HG02623 (cell line): ENCODE data around the gene KRT15.

ENCODE experiments used
- ATAC-seq: cut with Tn5 transposase; IDR thresholded peaks from one replicate; pipeline ENCODE4 v1.9.1; 2021; ENCODE audit warnings: moderate library complexity; ENCODE audit not compliant: unreplicated experiment

KRT15 gene

DNA sequence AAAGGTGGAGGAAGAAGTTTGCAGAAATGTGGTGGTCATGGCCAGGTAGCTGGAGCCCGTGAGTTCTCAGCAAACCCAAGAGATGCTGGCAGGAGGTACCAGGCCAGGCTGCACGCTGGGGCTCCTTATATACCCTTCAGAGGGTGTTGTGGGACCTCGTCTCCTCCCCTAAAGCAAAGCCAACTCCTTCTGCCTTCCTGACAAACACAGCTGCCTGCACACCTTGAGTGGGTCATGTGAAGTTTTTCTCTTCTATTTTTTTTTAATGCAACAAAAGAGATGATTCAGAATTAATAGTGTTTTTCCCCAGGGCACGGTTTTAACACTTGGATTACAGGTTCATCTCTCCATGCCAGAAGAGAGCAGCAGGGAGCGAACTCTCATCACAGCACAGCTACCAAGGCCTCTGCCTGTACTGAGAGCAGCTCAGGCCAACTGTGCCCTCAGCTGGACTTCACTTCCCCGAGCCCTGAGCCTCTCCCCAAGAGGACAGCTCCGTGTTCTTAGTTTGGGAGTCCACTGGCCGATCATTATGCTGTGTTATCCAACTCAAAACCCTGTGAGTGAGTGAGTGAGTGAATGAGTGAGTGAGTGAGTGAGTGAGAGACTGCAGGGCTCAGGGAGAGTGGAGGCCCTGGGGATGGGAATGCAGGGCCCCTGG lies at the start of gene KRT15:
TSS of gene KRT15 (minus strand) at position 102 of the 661 bp plus-strand sequence. CDS start at position 39, 63 bp downstream.
- no peak for ATAC-seq

DNA sequence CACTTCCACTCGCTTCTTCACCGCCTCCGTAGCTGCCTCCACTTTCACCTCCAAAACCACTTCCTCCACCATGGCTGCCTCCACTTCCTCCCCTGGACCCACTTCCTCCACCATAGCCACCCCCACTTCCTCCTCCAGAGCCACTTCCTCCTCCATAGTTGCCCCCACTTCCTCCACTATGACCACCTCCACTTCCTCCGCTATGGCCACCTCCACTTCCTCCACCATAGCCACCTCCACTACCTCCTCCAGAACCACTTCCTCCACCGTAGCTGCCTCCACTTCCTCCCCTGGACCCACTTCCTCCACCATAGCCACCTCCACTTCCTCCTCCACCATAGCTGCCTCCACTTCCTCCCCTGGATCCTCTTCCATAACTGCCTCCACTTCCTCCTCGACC lies 48.6 kb upstream of the KRT15 start:
- ATAC-seq, result no peak

DNA sequence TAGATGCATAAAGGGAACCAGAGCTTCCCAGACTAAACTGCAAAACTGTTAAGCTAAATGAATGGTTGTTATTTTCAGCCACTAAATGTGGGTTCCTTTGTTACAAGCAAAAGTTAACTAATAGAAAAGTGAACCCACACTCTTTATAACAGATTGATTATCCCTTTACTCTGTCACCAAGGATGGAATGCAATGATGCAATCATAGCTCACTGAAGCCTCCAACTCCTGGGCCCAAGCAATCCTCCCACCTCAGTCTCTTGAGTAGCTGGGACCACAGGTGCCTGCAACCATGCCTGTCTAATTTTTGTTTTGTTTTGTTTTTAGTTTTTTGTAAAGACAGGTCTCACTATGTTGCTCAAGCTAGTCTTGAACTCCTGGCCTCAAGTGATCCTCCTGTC lies 46.6 kb upstream of the KRT15 start:
- ATAC-seq, result no peak

DNA sequence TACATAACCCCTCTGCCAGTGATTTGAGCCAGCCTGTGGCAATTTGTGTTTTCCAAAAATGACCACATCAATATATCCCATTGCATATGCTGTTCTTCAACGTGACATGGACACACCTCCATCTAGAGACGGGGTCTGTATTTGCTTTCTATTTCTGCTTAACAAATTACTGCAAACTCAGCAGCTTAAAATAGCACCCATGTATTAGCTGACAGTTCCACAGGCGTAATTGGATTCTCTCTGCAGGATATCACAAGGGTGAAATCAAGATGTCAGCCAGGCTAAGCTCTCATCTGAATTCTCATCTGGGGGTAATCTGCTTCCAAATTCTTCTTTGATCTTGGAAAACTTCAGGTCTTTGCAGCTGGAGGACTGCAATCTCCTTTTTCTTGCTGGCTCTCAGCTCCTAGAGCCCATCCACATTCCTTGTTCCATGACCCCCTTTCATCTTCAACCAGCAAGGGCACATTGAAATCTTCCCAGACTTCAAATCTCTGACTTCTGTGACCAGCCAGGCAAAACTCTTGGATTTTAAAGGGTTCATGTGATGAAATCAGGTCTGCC lies 45.0 kb upstream of the KRT15 start:
- ATAC-seq, result no peak

DNA sequence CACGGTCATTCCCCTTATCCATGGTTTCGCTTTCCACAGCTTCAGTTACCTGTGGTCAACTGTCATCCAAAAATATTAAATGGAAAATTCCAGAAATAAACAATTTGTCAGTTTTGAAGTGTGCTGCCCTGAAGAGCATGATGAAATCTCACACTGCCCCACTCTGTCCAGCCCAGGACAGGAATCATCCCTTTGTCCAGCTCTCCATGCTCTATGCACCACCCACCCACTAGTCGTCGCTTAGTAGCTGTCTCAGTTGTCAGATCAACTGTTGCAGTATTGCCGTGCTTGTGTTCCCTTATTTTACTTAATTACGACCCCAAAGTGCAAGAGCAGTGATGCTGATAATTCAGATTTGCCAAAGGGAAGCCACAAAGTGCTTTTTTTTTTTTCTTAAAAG lies 42.9 kb upstream of the KRT15 start:
- no peak for ATAC-seq

DNA sequence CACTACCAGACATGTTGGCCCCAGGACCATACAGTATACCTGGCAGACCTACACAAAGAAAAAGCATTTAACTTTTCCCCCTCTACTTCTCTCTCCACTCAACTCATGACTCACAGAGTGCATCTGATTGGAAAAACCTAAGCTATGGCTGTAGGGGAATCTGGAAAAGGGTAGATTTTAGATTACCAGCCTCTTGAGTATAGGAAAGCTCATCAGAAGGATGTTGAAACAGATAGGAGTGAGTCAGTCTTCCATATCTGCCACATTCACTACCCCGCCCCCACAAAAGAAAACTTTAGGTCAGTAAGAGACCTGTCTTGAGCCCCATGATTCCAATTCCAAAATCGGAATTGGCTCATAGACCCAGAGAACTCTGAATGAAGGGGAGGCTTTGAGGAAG lies 40.9 kb upstream of the KRT15 start:
- ATAC-seq, result no peak

DNA sequence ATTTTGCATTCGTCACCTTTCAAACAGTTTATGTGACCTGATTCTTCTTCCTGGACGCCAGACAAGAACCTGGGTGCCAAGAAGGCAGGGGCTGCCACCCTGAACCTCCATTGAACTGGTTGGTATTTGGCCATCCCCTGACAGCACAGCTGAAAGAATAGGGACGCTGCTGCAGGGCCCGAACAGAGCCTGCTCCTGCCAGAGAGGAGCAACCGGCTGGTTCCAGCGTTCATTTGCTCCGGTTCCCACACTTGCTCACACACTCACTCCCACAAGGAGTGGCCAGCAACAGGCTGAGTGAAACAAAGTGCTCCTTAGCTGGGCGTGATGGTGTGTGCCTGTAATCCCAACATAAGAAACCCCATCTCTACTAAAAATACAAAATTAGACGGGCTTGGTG lies 38.2 kb upstream of the KRT15 start:
- ATAC-seq, result no peak

DNA sequence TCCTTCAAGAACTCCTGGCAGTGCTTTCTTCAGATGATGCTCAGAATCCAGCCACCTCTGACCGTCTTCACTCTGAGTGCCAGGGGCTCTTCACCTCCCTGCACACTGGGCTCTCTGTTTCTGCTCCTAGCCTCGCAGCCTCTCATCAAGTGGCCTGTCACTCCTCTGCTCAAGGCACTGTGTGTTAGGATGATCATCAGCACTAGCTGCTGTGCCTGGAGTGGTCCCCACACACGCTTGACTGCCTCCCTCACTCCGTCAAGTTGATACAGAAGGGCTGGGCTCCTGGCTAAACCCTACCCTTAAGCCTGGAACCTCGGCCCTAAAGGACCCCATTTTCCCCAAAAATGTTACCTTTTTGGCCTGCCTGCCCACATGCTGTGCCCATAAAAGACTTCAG lies 37.6 kb upstream of the KRT15 start:
- no peak for ATAC-seq

DNA sequence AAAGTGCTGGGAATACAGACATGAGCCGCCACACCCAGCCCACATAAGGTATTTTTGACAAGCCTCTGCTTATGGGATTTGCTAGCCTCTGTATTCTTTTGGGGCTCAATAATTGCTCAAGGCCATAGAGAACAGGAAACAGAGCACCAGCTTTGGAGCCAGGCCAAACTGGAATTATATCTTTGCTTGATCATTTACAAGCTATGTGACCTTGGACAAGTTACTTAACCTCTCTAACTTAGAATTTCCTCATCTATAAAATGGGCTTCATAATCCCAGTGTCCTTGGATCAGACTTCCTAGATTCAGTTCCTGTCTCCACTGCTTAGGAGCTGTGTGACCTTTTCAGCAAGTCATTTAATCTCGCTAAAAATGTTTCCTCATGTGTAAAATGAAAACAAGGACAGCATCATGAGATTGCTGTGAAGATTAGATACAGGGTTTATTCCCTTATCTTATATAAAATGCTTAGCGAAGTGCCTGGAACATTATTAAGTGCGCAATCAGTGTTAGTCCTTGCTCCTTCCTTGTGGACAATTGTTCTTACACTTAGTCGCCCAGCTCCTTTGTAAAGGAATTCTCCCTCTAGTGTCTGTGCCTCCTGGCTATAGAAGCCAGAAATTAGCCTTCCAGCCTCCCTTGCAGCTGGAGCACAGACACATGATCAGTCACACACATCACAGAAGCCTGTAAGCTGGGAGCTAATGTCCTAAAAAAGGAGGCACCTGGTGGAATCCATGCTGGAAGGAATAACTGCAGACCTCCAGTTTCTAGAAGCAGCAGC lies 36.6 kb upstream of the KRT15 start:
- no peak for ATAC-seq

DNA sequence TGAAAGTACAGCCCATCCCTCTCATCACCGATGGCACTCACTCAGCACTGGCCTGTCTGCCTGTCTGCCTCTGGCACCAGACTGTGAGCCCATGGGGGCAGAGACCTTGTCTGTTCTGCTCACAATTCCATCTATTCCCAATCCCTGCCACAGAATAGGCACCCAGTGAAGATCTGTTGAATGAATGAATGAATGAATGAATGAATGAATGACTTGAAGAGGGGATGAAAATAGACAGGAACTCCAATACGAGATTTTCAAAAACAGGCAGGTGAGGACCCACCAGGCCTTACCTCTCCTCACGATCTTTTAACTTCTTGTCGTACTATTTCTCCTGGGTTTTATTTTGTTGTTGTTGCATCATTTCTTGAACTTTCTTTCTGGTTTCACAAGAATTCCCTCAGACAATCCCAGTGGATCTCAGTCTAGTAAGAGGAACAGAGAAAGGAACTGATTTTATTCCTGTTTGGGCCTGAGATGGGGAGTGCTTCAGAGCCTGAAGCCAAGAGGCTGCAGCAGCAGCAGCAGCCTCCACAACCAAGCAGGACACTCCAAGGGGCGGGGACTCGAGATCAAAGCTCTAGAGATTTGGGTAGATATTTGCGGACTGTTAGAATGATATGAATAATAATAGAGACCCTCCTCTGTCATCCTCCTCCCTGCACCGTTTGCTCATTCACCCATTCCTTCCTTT lies 35.4 kb upstream of the KRT15 start:
- no peak for ATAC-seq

DNA sequence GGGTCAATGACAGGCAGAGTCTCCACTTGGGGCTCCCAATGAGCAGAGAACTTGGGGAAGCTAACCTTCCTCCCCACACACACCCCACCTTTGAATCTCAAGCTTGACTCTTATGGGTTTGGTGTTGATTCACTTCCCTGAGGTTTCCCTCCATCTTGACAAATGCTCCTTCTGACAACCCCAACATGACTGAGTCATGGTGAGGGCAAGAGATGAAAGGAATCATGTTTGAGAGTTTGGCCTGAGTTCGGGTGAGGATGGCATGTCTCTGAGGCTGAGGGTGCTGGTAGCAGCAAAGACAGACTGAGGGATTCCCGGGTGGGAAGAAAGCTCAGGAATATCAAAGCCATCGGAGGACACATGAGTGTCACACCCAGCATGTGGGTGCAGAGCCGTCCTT lies 34.5 kb upstream of the KRT15 start:
- no peak for ATAC-seq

DNA sequence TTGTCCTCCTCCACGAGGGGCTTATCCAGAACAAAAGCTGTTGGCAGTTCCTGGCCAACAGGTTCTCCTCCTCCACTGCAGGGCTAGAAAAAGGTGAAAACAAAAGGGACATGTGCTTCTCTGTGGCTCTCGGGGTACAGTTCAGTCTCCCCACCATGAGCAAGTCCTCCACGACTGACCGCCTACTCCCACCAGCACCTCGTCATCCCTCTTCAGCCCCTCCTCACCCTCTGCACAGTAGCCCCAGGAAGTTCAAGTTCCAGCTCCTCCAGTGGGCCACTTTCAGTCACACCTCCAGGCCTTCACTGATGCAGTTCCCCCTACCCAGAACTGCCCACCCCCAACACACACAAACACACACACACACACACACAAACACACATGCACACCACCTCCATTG lies 33.8 kb upstream of the KRT15 start:
- no peak for ATAC-seq

DNA sequence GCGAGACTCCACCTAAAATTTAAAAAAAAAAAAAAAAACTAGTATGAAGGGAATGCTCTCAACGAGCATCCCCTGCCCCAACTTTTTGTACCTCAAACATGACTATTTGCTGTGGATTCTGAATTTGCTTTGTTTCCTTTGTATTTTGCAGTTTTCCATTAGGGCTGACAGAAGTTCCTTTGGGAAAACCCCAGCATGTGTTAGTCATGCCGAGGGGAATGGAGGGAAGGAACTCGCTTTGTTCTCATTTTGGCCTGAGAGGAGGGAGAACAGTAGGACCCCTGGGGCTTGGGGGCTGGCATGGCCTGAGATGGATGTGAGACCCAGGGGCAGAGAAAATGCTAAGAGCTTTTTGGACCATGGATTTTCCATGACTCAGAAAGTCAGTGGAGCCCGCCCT lies 32.7 kb upstream of the KRT15 start:
- ATAC-seq, result no peak

DNA sequence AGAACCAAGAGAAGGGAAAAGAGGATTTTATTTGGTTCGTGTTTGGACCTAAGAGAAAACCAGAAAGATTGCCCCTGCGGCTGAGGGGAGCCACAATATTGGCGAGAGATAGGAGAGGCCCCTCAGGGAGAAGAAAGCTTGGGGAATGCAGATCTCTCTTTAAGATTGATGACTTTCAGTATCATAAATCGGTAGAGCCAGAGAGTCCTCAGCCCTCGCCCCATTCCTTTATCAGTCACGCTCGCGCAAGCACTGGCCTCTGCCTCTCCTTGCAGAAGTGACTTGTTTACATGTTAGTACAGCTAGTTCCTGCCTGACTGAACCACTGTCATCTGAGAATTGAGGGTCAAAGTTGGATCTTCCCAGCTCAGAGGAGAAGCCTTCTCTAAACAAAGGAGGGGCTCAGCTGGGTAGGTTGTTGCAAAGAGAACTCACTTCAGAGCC lies 30.9 kb upstream of the KRT15 start:
- ATAC-seq, result no peak

DNA sequence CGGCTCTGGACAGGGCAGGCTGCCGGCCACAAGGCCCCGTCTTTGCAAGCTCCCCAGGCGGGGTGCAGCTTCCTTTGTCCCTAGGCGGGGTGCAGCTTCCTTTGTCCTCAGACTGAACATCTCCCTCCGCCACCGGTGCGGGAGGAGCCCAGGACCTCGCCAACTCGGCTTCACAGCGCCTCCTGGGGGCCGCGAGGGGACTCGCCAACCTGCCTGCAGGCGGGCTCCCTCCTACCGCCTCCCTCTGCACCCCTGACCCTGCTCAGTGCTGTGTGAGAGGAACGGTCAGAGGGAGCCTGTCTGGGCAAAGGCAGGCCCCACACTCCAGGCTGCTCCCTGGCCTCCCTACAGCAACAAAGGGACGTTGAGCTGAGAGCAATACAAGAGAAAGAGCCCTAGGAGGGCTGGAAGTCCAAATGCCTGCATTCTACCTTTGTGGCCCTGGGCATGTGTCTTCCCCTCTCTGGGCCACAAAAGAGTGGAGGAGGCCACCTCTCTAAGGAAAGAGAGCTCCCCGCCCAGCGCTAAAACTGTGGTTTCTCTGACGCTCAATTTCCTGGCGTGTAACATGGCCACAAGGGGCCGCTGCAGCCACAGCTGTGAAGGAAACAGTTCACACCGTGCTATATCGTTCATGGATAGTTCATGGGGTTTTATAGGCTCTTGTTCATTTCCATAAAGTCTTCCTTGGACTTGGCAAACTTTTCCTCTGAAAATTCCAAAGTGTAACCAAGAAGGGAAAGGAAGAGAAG lies 30.3 kb upstream of the KRT15 start:
- no peak for ATAC-seq

DNA sequence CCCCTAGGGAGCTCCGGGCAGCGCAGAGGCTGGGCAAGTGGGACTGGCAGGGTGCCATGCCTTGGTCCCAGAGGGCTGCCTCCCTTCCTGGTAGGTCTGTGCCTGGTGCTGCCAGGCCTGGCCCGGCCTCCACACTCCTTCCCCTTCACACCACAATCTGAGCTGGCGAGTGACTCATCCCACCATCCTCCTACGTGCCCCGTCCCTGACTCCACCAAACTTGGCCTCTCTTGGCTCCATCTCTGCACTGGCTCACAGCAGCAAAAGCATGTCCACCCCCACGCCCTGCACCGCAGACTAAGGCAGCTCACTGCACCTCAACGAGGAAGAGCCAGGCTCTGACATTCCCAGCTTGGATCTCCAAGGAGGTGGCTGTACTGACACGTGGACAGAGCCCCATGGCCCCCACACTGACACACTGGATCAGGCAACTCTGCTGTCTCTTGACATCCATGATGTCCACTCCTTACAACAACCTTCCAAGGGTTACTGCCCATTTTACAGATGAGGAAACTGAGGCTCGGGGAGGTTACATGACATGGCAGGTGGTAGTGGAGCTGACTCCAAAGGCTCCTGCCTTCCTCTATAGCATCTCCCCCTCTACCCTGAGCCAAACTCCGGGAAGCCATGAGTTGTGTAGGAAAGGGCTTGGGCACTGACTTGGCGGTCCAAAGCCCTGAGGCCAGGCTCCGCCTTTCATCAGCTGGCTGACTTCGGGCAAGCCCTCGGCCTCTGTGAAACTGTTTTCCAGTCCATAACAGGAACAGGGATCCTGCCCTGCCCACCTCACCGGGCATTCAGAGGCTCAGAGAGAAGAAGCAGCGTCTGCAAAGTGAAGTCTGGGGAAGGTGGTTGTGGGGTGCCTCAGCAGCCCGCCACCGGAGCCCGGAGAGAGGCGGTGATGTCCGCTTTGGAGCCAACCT lies 29.5 kb upstream of the KRT15 start:
- no peak for ATAC-seq

DNA sequence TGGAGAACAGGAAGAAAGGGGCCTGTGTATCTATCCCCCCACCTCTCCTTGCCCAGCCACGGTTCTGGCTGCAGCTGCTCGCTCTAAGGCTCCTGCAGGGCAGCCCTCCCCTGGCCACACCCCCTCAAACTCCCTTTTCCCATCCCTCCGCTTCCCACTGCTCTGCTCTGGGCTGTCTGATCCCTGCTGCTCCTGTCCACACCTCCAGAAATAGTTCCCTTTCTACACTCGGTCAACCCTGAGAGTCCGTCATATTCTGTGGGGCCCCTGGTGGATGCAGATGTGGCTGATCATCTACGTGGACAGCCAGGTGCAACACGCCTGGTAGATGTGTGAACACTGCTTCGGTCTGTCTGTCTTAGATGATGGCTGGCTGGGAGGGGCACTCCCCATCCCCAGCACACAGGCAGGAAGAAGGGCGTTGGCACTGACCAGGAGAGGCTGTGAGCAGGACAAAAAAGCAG lies 28.7 kb upstream of the KRT15 start:
- ATAC-seq, result no peak

DNA sequence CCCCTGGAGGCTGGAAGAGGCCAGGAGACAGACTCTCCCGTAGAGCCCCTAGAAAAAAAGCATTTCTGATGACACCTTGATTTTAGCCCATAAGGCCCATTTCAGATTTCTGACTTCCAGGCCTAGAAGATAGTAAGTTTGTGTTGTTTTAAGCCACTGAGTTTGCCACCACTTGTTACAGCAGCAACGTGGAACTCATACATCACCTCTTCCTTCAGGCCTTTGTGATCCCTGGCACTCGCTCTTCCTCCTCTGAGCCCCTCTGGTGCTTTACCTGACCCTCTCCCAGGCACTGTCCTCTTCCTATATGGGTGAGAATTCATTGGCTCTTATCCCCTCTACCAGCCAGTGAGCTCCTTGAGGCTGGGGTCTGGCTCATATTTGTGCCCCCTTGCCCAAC lies 28.1 kb upstream of the KRT15 start:
- ATAC-seq, result no peak

DNA sequence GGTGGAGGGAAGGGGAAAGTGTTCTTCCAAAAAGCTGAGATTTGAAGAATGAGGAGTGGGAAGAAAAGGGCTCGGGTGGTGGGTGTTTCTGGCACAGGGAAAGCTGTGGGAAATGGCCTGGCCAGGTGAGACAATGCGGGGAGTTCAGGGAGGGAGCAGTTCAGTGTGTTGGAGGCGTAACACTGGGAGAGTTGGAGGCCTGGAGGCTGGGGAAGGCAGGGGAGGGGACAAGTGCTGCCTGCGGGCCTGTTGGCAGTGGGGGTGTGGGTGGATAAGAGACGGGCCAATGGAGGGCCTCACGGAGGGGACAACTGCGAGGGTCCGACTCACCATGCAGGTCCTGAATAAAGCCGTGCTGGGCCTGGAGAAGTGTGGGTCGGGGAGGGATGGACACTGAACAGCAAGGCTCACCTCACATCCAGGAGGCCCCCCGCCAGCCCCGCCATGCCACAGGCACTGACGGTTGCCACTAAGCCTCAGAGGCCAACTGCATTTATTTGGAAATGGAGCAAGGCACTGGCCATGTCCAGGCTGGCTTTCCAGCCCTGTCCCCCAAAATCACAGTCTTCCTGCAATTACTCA lies 27.2 kb upstream of the KRT15 start:
- no peak for ATAC-seq
